ENCODE measurements around the gene OR8D1.
"Not testable (repeated sequence)": the region's sequence is repeated elsewhere in the genome, so short reads cannot be mapped to it uniquely, and the experiment has no call there.

Gene OR8D1

DNA sequence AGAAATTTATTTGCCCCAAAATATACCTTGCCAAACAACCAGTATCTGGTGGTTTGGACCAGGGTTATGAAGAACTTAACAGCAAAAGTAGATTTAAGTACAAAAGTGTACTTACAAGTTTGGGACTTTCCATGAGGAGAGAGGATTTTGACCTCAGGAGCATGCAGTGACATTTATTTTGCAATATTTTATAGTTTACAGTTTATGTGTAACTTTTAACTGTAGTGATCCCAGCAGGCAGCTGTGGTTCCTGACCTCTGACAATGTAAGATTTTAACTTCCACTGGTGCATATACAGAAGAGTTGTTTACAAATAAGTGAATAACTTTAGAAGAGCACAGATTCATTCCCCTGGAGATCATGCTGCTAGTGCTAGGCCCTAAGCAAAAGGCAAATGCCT is 6.7 kb downstream of the OR8D1 start:
- peaks cover 11% of the 10 kb centered on the region for H3K27me3 Mint-ChIP-seq
- H3K4me1 Mint-ChIP-seq = no peaks in the 10 kb centered on the region
- H3K4me3 Mint-ChIP-seq = no peak overlapping the region
- no peak overlapping the region for H3K27ac Mint-ChIP-seq
- no peaks in the 10 kb centered on the region for H3K36me3 Mint-ChIP-seq
- no peaks in the 10 kb centered on the region for H3K9me3 Mint-ChIP-seq

DNA sequence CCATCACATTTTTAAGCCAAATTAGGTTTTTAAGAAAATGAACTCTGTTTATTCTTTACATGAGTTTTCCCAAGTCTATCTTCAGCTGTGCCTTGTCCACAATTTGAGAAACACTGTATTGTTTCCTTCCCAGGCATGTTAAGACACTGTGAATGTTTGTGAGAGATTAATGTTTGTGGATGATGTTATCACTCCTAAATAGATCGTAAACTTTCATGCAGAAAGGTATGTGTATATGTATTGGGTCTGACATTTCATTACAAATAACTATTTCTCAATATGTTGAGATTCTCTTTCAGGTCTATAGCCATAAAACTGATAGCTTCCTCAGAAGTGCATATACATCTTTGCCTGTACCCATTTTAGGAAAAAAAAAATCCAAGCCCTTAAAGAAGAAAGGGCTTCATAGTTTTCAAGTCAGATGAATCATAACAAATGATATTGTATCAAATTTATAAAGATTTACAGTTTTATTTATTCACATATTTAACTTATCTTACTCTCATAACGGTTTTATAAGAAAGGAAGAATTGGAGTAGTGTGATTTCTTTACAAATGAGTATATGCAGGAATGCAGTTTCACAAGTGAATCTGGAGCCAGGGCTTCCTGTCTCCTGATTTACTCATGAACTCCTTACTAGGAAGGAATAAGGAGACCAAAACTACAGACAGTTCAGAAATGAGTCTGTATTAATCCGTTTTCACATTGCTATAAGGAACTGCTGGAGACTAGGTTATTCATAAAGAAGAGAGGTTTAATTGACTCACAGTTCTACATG is 11.2 kb downstream of the OR8D1 start:
- no peaks in the 10 kb centered on the region for H3K4me1 Mint-ChIP-seq
- peaks cover 6% of the 10 kb centered on the region for H3K27me3 Mint-ChIP-seq
- no peak overlapping the region for H3K4me3 Mint-ChIP-seq
- H3K9me3 Mint-ChIP-seq = no peaks in the 10 kb centered on the region
- no peaks in the 10 kb centered on the region for H3K36me3 Mint-ChIP-seq
- H3K27ac Mint-ChIP-seq = no peak overlapping the region

DNA sequence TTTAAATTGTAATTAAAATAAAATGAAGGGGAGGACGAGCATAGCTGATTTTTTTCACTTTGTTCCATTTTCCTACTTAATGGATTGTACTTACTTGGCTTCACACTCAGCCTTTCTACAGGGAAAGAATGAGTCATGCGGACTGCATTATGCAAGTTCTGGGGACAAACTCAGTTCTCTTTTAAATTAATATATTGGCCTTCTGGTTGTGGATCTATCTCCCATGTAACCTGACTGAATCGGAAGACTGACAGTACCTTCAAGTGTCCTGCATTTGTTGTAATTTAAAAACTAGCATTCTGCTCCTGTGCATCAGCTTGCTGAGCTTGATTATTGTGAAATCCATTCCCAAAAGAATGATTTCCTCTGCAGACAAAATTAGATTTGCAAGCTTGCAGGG is 12.2 kb downstream of the OR8D1 start:
- no peaks in the 10 kb centered on the region for H3K4me1 Mint-ChIP-seq
- H3K9me3 Mint-ChIP-seq = no peaks in the 10 kb centered on the region
- peaks cover 4% of the 10 kb centered on the region for H3K27me3 Mint-ChIP-seq
- no peak overlapping the region for H3K4me3 Mint-ChIP-seq
- H3K36me3 Mint-ChIP-seq = no peaks in the 10 kb centered on the region
- no peak overlapping the region for H3K27ac Mint-ChIP-seq

DNA sequence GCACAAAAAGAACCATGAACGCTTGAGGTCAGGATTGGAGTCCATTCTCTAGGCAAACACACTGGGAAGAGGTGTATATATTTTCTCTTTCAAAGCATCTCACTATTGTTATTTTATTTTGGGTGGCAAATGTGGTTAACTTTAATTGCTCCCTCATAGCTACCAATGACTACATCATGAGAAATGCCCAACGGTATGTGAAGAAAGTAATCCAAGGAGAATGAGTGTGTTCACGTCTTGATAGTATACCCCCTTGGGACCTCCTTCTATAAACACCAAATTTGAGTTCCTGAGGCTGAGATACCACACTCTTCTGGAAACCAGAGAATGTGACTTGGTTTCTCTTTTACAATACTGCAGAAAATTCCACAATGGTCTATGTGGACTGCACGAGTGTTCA is 15.8 kb downstream of the OR8D1 start:
- Mint-ChIP-seq H3K36me3 (no peaks in the 10 kb centered on the region), H3K27ac (no peak overlapping the region), H3K4me3 (no peak overlapping the region), H3K9me3 (no peaks in the 10 kb centered on the region), H3K27me3 (no peaks in the 10 kb centered on the region), H3K4me1 (no peaks in the 10 kb centered on the region)

DNA sequence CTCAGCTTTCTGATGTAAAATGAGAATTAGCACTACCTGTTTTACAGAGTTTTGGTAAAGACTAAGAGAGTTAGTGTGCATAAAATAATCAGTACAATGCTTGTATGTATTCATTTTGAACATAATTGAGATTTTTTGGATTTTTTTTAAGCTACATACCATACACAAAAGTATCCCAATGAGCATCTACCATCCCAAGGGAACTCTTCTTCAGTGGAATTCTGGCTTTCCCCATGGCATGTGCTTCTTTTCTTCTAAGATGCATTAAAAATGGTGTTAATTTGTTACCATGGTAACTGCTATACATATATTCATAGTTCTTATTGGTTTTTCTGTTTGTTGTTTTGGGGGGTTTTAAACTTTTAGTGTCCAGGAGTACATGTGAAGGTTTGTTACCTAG is 17.7 kb downstream of the OR8D1 start:
- H3K27ac Mint-ChIP-seq = no peak overlapping the region
- H3K4me1 Mint-ChIP-seq = no peaks in the 10 kb centered on the region
- H3K9me3 Mint-ChIP-seq = peaks cover 4% of the 10 kb centered on the region
- H3K36me3 Mint-ChIP-seq = no peaks in the 10 kb centered on the region
- H3K4me3 Mint-ChIP-seq = no peak overlapping the region
- H3K27me3 Mint-ChIP-seq = peaks cover 2% of the 10 kb centered on the region

DNA sequence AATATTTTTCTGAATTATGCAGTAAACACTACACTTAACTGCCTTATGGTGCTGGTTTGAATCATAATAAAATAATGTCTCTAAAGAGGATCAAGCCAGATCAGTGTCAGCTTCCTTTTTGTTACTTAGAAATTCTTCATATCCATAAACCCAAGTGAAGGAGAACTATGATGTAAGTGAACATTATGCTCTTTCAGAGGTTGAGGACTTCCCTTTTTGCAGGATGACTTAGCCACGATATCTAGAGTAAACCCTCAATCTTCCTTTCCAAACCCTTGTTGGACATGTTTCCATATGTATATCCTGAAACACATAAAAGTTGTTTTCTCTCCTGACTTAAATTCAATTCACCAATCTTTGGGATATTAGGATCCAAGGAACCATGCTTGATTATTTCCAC is 19.1 kb downstream of the OR8D1 start:
- no peaks in the 10 kb centered on the region for H3K4me1 Mint-ChIP-seq
- H3K9me3 Mint-ChIP-seq = peaks cover 4% of the 10 kb centered on the region
- H3K36me3 Mint-ChIP-seq = no peaks in the 10 kb centered on the region
- H3K4me3 Mint-ChIP-seq = no peak overlapping the region
- peaks cover 2% of the 10 kb centered on the region for H3K27me3 Mint-ChIP-seq
- no peak overlapping the region for H3K27ac Mint-ChIP-seq

DNA sequence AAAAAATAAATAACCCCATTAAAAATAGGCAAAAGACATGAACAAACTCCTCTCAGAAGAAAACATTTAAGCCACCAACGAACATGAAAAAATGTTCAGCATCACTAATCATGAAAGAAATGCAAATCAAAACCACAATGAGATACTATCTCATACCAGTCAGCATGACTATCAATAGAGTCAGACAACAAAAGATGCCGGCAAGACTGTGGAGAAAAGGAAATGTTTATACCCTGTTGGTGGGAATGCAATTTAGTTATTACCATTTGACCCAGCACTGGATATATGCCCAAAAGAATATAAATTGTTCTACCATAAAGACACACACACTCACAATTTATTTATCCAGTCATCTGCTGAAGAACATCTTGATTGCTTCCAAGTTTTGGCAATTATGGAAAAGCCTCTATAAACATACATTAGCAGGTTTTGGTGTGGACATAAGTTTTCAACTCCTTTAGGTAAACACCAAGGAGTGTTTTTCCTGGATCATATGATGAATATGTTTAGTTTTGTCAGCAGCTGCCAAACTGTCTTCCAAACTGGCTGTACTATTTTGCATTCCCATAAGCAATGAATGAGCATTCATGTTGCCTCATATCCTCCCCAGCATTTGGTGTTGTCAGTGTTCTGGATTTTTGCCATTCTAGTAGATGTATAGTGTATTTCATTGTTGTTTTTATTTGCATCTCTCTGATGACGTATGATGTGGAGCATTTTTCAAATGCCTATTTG is 28.0 kb downstream of the OR8D1 start:
- Mint-ChIP-seq H3K27ac (no peak overlapping the region), H3K27me3 (no peaks in the 10 kb centered on the region), H3K9me3 (peaks cover 21% of the 10 kb centered on the region), H3K36me3 (no peaks in the 10 kb centered on the region), H3K4me1 (no peaks in the 10 kb centered on the region), H3K4me3 (no peak overlapping the region)

DNA sequence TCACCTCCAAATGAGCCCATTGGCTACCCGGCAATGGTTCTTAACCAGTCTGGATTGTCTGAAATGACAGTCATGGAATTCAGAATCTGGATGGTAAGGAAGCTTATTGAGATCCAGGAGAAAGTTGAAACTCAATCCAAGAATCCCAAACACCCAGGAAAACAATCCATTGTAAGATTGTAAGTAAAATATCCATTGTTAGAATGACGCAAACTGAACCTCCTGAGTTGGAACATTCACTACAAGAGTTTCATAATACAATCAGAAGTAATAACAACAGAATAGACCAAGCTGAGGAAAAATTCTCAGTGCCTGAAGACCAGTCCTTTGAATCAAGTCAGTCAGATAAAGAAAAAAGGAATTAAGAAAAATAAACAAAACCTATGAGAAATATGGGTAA is 35.5 kb downstream of the OR8D1 start:
- H3K9me3 Mint-ChIP-seq = peaks cover 14% of the 10 kb centered on the region
- H3K4me3 Mint-ChIP-seq = no peak overlapping the region
- no peaks in the 10 kb centered on the region for H3K27me3 Mint-ChIP-seq
- no peaks in the 10 kb centered on the region for H3K36me3 Mint-ChIP-seq
- no peaks in the 10 kb centered on the region for H3K4me1 Mint-ChIP-seq
- H3K27ac Mint-ChIP-seq = no peak overlapping the region

DNA sequence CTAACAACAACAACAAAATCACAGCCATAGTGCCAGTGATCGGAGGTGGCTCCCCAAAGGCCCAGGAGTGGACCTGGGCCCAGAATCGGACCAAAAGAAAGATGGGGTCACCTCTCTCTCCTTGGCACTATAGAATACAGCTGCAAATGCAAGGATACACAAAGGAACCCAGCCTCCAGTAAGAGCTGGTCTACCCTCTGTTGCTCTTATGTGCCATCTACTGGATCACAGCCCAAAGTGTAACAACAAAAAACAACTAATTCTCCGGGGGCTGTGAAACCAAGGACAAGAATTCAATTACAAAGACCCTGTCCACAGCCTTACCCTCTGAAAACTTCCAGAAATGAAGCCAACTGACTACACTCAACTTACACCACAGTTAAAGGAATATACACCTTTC is 35.9 kb downstream of the OR8D1 start:
- Mint-ChIP-seq H3K27me3 (no peaks in the 10 kb centered on the region), H3K4me3 (no peak overlapping the region), H3K27ac (no peak overlapping the region), H3K36me3 (no peaks in the 10 kb centered on the region), H3K4me1 (no peaks in the 10 kb centered on the region), H3K9me3 (peaks cover 14% of the 10 kb centered on the region)

DNA sequence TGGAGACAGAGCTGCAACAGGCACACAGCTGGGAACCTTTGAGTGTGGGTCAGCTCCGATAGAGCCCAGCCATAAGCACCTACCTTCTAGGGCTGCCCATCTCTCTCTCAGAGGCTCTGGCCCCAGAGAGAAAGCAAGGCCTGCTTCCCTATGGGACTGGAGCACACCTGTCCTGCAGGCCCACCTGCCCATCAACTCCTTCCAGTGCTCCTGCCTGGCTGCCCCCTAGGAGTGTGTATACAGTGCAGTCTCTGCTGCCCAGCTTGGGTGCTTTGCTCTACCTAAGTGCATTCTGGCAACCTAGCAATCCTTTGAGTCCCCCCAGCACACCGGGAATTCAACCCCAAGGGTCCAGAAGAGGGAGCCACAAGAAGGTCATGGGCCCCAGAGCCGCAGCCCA is 36.5 kb downstream of the OR8D1 start:
- Mint-ChIP-seq H3K4me3 (no peak overlapping the region), H3K27me3 (no peaks in the 10 kb centered on the region), H3K4me1 (no peaks in the 10 kb centered on the region), H3K9me3 (peaks cover 14% of the 10 kb centered on the region), H3K27ac (no peak overlapping the region), H3K36me3 (no peaks in the 10 kb centered on the region)

DNA sequence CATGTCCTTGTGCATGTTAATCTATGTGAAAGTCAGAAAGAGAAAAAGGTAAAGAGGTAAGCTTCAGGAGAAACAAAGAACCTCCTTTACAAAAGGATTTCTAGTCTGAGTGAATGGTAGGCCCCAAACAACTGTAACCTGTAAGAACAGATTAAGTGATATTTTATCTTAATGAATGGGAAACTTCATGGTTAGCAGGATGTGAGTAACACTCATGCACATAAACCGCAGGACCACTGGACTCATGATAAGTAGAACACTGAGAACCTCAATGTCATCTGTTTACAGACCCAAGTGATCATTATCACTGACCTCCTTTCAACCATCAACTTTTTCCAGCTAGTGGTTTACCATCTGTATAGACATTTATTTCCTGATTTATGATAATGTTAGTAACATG is 37.7 kb downstream of the OR8D1 start:
- no peaks in the 10 kb centered on the region for H3K36me3 Mint-ChIP-seq
- H3K27me3 Mint-ChIP-seq = no peaks in the 10 kb centered on the region
- no peaks in the 10 kb centered on the region for H3K4me1 Mint-ChIP-seq
- no peak overlapping the region for H3K4me3 Mint-ChIP-seq
- peaks cover 7% of the 10 kb centered on the region for H3K9me3 Mint-ChIP-seq
- H3K27ac Mint-ChIP-seq = no peak overlapping the region

DNA sequence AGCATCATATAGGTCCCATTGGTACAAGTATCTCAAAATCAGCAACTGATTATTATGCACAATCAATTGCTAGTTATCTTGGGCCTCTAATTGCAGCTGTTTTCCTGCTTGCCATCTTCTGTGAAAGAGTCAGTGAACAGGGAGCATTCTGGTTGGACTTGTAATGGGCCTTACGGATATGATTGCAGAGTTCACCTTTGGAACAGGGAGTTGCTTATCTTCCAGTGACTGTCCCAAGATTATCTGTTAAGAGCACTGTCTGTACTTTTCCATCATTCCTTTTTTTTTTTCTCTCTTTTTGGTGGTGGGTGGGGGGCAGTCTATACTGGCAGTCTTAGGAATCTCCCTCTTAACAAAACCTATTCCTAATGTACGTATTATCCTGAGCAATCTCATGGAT is 39.7 kb downstream of the OR8D1 start:
- Mint-ChIP-seq H3K36me3 (no peaks in the 10 kb centered on the region), H3K4me3 (no peak overlapping the region), H3K27me3 (no peaks in the 10 kb centered on the region), H3K27ac (no peak overlapping the region), H3K9me3 (no peaks in the 10 kb centered on the region), H3K4me1 (no peaks in the 10 kb centered on the region)

DNA sequence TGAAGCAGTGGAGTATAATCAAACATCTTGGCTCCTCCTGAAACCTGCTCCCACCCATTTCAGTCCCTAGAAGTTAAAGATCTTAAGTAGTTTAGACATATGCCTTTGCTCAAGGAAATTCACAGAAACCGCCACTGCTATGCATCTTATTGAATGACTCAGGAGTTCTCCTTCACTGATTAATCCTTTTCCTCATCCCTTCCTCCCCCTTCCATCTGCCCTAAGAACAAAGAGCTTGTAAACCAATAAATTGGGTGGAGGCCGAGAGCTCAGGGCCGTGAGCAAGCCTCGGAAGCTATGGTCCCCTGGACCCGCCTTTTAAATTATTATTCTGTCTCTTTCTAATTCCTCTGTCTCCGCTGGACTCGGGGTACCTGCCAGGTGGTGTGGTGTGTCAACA is 42.9 kb downstream of the OR8D1 start:
- H3K4me3 Mint-ChIP-seq, H3K9me3 Mint-ChIP-seq, H3K27ac Mint-ChIP-seq, H3K4me1 Mint-ChIP-seq, H3K27me3 Mint-ChIP-seq, H3K36me3 Mint-ChIP-seq: not testable (repeated sequence)

DNA sequence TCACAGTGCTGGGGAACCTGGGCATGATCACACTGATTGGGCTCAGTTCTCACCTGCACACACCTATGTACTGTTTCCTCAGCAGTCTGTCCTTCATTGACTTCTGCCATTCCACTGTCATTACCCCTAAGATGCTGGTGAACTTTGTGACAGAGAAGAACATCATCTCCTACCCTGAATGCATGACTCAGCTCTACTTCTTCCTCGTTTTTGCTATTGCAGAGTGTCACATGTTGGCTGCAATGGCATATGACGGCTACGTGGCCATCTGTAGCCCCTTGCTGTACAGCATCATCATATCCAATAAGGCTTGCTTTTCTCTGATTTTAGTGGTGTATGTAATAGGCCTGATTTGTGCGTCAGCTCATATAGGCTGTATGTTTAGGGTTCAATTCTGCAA is 48.7 kb downstream of the OR8D1 start:
- not testable (repeated sequence) for H3K9me3 Mint-ChIP-seq, H3K27me3 Mint-ChIP-seq, H3K36me3 Mint-ChIP-seq, H3K27ac Mint-ChIP-seq, H3K4me1 Mint-ChIP-seq, H3K4me3 Mint-ChIP-seq

DNA sequence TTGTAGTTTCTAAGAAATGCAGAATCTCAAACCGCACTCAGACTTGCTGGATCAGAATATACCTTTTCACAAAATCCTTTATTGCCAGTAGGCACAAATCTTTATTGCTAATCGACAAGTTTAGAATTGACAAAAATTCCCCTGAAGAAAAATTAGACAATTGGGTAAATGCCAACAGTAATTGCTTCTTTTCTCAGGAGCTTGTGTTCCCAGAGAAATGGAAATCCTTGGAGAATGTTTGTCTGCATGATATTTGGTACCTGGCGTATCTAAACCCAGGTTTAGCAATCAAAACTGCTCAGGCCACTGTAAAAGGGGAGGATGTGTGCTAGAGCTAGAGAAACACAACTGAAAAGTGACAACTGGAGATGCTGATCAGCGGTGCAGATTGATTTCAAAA is 57.7 kb downstream of the OR8D1 start, which contains the start of gene OR8G5:
OR8G5 (plus strand) TSS at position 301 of the 400 bp plus-strand sequence. CDS start 8,556 bp downstream, outside the sequence.
- Mint-ChIP-seq H3K4me1 (no peaks in the 10 kb centered on the region), H3K9me3 (no peaks in the 10 kb centered on the region), H3K27me3 (peaks cover 6% of the 10 kb centered on the region), H3K27ac (no peak within 1 kb of the TSS), H3K36me3 (no peaks in the 10 kb centered on the region), H3K4me3 (no peak within 1 kb of the TSS)

Data from activated naive CD4-positive, alpha-beta T cell treated with anti-CD3 and anti-CD28 coated beads, Interleukin-2, amount 50 U/mL, for 24 hours (primary cell).